Glutamatergic neuron (in vitro differentiated cells): ENCODE data around the gene C2CD2. TPM values are rescaled to one million over a fixed set of nuclear protein-coding genes. Genes with fewer than 3 reads are reported as not detected.

Source experiments
- DNase-seq: peaks from one replicate; pipeline ENCODE4 v3.0.0; 2022
- H3K27ac Mint-ChIP-seq: one replicate; pipeline ENCODE4 v1.8.0; 2020; ENCODE audit warnings: mild to moderate bottlenecking, mixed read lengths, inconsistent platforms; ENCODE audit not compliant: unreplicated experiment
- H3K27me3 Mint-ChIP-seq: one replicate; pipeline ENCODE4 v1.8.0; 2020; ENCODE audit warnings: mild to moderate bottlenecking, moderate library complexity, mixed read lengths, inconsistent platforms; ENCODE audit not compliant: unreplicated experiment
- H3K36me3 Mint-ChIP-seq: one replicate; pipeline ENCODE4 v1.8.0; 2020; ENCODE audit warnings: mild to moderate bottlenecking, mixed read lengths, inconsistent platforms; ENCODE audit not compliant: unreplicated experiment
- H3K4me1 Mint-ChIP-seq: one replicate; pipeline ENCODE4 v1.8.0; 2020; ENCODE audit warnings: mild to moderate bottlenecking, low read depth, mixed read lengths, inconsistent platforms; ENCODE audit not compliant: unreplicated experiment
- H3K4me3 Mint-ChIP-seq: one replicate; pipeline ENCODE4 v1.8.0; 2020; ENCODE audit warnings: mild to moderate bottlenecking, mixed read lengths, inconsistent platforms; ENCODE audit not compliant: unreplicated experiment
- H3K9me3 Mint-ChIP-seq: one replicate; pipeline ENCODE4 v1.8.0; 2020; ENCODE audit warnings: mild to moderate bottlenecking, moderate library complexity, mixed read lengths, inconsistent platforms; ENCODE audit not compliant: unreplicated experiment
- CTCF ChIP-seq: fragments of 200-600 bp; sonication (generic); IDR thresholded peaks from one replicate; pipeline ENCODE4 v1.5.0; 2021; ENCODE audit not compliant: partially characterized antibody, unreplicated experiment
- total RNA-seq: library from RNA; stranded (reverse); fragmentation: NEBNext Ultra II Directional; extraction: Animal tissue kit (Norgen Biotek cat#: 25700); gene quantifications from one replicate; pipeline ENCODE4 v1.2.1, GENCODE V29; 2021; ENCODE audit not compliant: unreplicated experiment

C2CD2 gene
- total RNA-seq, 1 donor from 2014 or later: 0.78 TPM

DNA sequence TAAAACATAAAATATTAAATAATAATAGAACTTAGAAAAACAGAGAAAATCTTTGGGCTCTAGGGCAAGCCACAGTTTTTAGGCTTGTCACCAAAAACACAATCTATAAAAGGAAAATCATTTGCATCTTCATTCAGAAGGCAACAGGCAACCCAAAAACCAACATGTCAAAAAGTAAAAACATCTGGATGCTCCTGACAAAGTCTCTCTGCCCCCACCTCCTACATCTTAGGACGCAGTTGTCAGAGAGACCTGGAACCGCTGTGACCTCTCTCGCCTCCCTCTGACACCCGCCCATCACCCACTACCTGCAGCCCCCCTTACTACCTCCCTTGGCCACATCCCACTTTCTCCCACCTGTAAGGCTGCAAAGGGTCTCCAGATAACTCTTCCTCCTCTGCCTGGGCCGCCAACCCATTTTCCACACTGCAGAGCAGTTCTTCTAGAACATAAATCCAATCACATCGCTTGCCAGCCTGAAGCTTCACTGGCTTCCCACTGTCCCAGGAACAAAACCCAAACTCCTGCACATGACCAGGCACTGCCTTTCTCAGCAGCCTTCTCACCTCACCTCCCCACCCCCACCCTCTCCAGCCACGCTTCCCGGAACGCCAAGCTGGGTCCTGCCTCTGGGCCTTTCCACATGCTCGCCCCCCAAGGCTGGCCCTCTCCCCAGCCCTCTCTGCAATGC is 89.4 kb downstream of the C2CD2 start:
- Mint-ChIP-seq H3K4me1 (peaks cover 13% of the 10 kb centered on the region), H3K27me3 (peaks cover 2% of the 10 kb centered on the region), H3K27ac (no peak overlapping the region), H3K4me3 (no peak overlapping the region), H3K36me3 (no peaks in the 10 kb centered on the region), H3K9me3 (peaks cover 4% of the 10 kb centered on the region)
- no peak for TF ChIP-seq CTCF
- DNase-seq: no peak

GRCh38 chr21:41863439-41863740 is 90.4 kb downstream of the C2CD2 start:
- no peak for TF ChIP-seq CTCF
- no peaks in the 10 kb centered on the region for H3K36me3 Mint-ChIP-seq
- no peak for DNase-seq
- peak overlapping the region; percentile 52 for H3K27ac Mint-ChIP-seq
- H3K27me3 Mint-ChIP-seq: peaks cover 2% of the 10 kb centered on the region
- H3K4me1 Mint-ChIP-seq: peaks cover 10% of the 10 kb centered on the region
- peaks cover 4% of the 10 kb centered on the region for H3K9me3 Mint-ChIP-seq
- H3K4me3 Mint-ChIP-seq: no peak overlapping the region

DNA sequence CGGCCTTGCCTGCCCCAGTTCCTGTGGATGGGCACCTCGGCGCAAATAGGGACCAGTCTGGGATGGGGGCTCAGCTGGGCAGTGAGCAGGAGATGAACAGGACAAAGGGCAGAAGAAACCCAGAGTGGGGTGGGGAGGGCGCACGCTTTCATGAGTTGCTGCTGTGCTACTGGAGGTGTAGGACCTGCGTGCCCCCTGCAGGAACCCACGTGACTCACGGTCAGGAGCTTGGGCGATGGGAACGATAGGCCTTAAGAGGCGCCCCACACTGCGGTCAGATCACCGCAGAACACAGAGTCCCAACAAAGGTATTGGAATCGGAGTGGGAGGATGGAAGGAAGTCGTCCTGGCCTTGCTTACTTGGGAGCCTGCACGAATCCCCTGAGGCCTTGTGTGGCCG is 91.8 kb downstream of the C2CD2 start:
- TF ChIP-seq CTCF: no peak
- Mint-ChIP-seq H3K27ac (no peak overlapping the region), H3K4me1 (peaks cover 6% of the 10 kb centered on the region), H3K36me3 (no peaks in the 10 kb centered on the region), H3K9me3 (peaks cover 2% of the 10 kb centered on the region), H3K27me3 (peaks cover 3% of the 10 kb centered on the region), H3K4me3 (no peak overlapping the region)
- no peak for DNase-seq

- Mint-ChIP-seq H3K27me3 (peaks cover 3% of the 10 kb centered on the region), H3K27ac (no peak overlapping the region), H3K36me3 (peaks cover 5% of the 10 kb centered on the region), H3K4me3 (no peak overlapping the region), H3K9me3 (peaks cover 5% of the 10 kb centered on the region), H3K4me1 (no peaks in the 10 kb centered on the region)
- no peak for TF ChIP-seq CTCF
- no peak for DNase-seq
These were observed 92.6 kb downstream of the C2CD2 start for GRCh38 chr21:41861255-41861654.

DNA sequence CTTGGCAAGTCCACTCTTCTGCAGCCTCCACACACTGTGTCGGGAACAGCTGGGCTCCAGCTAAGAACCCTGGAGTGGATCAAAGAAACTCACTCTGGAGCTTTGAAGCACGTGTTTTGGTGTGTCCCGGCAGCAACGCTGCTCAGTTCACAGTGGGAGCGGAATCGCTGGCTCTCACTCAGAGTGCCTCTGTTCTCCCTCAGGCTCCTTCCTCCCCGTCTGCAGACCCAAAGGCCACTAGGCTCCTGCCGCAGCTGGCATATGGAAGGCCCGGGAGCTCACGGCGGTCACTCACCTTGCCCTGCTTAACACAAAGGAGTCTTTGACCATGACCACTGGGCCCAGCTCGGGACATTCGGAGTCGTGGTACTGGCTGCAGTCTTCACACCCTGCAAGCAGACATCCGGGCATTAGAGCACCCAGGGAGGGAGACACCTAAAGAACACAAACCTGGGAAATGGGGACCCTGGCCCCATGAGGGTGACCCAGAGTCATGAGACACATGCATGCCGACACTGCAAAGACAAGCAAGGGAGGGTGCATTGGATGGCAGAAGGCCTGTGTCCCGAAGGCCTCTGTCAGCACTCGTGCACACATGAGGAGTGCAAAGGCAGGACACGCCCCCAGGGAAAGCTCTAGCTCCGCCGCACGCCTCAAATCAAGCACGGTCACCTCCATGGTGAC is 94.4 kb downstream of the C2CD2 start:
- Mint-ChIP-seq H3K27me3 (peaks cover 1% of the 10 kb centered on the region), H3K27ac (no peak overlapping the region), H3K36me3 (peaks cover 5% of the 10 kb centered on the region), H3K9me3 (peaks cover 2% of the 10 kb centered on the region), H3K4me3 (no peak overlapping the region), H3K4me1 (no peaks in the 10 kb centered on the region)
- DNase-seq: no peak
- no peak for TF ChIP-seq CTCF
